GM19043 (cell line): ENCODE measurements around the gene LURAP1L.

Source experiments
- ATAC-seq: cut with Tn5 transposase; IDR thresholded peaks from one replicate; pipeline ENCODE4 v1.9.1; 2021; ENCODE audit warnings: low read depth; ENCODE audit not compliant: unreplicated experiment

Gene LURAP1L

GRCh38 chr9:12774861-12775678 is at the start of gene LURAP1L:
TSS of gene LURAP1L (plus strand) at chr9:12775020. CDS start at chr9:12775716, 696 bp downstream.
- ATAC-seq = no peak

GRCh38 chr9:12726795-12727194 is 48.0 kb upstream of the LURAP1L start:
- ATAC-seq = no peak

- no peak for ATAC-seq
Measured at GRCh38 chr9:12730198-12730597, 44.6 kb upstream of the LURAP1L start.

- ATAC-seq = no peak
Measured at GRCh38 chr9:12730927-12731326, 43.9 kb upstream of the LURAP1L start.

GRCh38 chr9:12732971-12733370 is 41.8 kb upstream of the LURAP1L start:
- ATAC-seq = no peak

- no peak for ATAC-seq
Measured at GRCh38 chr9:12735665-12736064, 39.2 kb upstream of the LURAP1L start.

- ATAC-seq = no peak
Measured at GRCh38 chr9:12737871-12738270, 36.9 kb upstream of the LURAP1L start.

GRCh38 chr9:12739014-12739652 is 35.7 kb upstream of the LURAP1L start:
- ATAC-seq = no peak

- ATAC-seq = no peak
Measured at GRCh38 chr9:12740845-12741244, 34.0 kb upstream of the LURAP1L start.

GRCh38 chr9:12748016-12748415 is 26.8 kb upstream of the LURAP1L start:
- no peak for ATAC-seq

GRCh38 chr9:12748954-12749353 is 25.9 kb upstream of the LURAP1L start:
- no peak for ATAC-seq

- no peak for ATAC-seq
Measured at GRCh38 chr9:12753931-12754330, 20.9 kb upstream of the LURAP1L start.

GRCh38 chr9:12759761-12760160 is 15.1 kb upstream of the LURAP1L start:
- no peak for ATAC-seq

- no peak for ATAC-seq
Measured at GRCh38 chr9:12760758-12761157, 14.1 kb upstream of the LURAP1L start.

- no peak for ATAC-seq
Measured at GRCh38 chr9:12764150-12764549, 10.7 kb upstream of the LURAP1L start.

- no peak for ATAC-seq
Measured at GRCh38 chr9:12765088-12765798, 9.6 kb upstream of the LURAP1L start.

- ATAC-seq = no peak
Measured at GRCh38 chr9:12766357-12766756, 8.5 kb upstream of the LURAP1L start.

- ATAC-seq = no peak
Measured at GRCh38 chr9:12770261-12770660, 4.6 kb upstream of the LURAP1L start.

- no peak for ATAC-seq
Measured at GRCh38 chr9:12771891-12772290, 2.9 kb upstream of the LURAP1L start.

- no peak for ATAC-seq
Measured at GRCh38 chr9:12773562-12773961, 1.3 kb upstream of the LURAP1L start.
